ENCODE data around the gene FBXW7.

Gene FBXW7

DNA sequence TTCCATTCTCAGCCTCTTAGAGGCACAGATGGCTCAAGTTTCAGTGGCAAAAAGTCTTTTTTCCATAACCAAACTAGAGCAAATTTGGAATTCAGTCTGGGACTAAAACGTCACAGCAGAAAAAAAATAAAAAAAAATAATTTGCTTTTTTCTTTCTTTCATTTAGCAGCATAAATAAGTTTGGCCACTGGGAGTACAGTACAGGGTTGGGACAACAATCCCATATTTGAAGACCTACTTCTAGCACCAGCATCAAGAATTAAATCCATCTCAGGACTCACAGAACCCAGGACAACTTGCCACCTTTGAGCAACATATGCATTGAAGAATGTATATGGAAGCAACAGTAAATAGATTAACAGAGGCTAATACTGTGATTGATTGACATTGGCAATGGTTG is 214.0 kb downstream of the FBXW7 start:
- no peak for DNase-seq

DNA sequence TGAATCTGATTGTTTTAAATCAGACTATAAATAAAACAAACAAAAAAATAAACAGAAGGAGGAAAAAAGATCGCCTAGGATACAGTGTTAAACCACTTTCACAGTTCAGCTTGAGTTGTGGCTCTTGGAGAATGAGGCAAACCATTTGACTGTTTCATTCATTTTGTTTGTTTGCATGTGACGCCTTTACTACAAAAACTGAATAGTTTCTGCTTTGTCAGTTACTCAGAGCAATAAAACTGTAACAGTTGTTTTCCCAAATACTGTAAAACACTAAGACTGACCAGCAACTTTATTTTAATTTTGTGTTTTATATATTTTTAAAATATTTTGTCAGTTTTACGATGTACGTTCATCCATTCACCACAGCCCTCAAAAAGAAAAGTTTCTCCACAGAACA is 214.5 kb downstream of the FBXW7 start:
- no peak for DNase-seq

GRCh38 chr4:152316969-152317368 is 218.9 kb downstream of the FBXW7 start:
- peak; percentile 41 for DNase-seq

DNA sequence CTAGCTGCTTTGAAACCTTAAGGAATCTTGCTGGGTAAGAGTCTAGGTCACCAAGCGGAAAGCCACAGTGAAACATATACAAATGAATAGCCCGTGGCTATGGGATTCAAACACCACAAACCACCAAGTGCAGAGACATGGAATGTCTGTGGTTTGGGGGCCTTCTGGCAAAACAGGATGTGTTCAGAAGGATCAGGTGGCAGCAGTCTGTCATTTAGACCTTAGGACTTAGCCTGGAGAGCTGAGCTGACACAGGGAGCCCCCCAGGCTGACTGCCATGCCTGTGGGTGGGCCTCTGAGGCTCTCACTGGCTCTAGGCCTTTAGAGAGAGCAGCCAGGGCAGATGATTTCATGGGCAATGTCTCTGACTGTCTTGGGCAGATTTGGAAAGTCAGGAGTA is 225.6 kb downstream of the FBXW7 start:
- peak; percentile 86 for DNase-seq

GRCh38 chr4:152309418-152309817 is 226.5 kb downstream of the FBXW7 start:
- DNase-seq: peak; percentile 41

DNA sequence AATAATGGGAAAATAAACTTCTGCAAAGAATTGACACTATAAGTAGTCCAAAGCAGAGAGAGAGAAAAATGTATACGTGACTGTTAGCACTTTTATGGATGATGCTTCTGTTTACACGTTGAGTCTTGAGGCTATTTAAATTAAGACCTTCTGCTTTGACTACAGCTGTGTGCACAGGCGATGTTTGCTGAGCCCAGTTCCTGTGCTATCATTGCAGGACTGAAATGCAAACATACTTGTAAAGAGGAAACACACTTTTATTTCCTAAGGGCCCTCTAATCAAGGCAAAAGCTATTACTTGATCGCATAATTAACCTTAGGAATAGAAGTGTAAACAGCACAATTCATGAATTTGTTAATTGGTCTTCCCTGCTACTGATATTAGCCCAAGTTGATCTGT is 226.9 kb downstream of the FBXW7 start:
- DNase-seq: no peak

- no peak for DNase-seq
Observed at GRCh38 chr4:152307669-152308068, 228.2 kb downstream of the FBXW7 start.

DNA sequence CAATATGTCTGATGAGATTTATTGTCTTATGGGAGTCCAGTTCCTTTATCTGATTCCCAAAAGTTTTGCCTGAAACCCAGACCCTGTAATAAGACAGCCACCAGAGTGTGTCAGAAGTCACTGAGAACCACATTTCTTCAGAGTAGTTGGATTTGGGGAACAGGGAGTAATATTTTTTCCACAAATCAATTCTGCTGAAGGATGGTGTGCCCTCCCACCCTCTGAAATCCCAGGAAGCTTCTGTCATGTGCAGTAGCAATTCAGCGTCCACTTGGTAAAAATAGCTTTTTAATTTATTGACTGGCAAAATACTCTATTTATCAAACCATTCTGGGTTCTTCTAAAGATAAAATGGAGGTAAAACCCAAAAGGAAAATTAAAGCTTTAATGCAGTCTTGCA is 229.4 kb downstream of the FBXW7 start:
- no peak for DNase-seq

DNA sequence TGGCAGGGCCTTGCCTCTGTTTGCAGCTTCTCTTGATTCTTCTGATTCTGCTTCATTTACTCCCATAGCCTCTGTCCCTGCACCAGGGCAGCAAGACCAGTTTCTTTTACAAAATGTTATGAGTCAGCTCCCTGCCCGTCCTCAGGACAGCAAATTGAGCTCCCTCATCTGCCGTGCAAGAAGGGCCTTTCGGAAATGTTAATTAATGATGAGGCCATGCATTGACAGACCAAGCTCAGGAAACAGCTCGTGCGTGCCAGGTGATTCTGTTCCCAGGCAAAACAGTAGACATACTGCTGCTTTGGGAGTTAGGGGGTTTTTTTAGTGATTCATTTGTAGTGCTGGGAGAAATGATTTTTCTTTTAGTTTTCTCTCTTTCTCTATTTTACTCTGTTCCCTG is 231.7 kb downstream of the FBXW7 start:
- peak; percentile 37 for DNase-seq

- DNase-seq: no peak
Observed at GRCh38 chr4:152301381-152301780, 234.5 kb downstream of the FBXW7 start.

DNA sequence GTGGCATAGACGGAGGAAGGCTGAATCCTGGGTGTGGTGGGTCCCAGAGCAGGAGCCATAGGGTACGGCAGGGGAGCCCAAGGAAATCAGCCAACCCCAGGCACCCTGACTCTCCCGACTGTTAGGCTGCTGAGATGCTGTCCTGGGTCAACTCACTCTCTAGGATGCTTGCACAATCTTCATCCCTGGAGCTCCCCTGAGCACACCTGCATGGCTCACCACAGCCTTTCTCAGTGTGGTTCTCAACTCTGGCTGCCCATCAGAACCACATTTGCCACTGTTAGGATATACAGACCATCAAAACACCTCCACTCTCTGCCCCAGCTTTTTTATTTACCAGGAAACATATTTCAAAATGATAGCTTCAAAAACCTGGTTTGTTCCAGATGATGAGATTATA is 236.3 kb downstream of the FBXW7 start:
- DNase-seq: no peak

GRCh38 chr4:152296386-152296785 is 239.5 kb downstream of the FBXW7 start:
- DNase-seq: no peak

DNA sequence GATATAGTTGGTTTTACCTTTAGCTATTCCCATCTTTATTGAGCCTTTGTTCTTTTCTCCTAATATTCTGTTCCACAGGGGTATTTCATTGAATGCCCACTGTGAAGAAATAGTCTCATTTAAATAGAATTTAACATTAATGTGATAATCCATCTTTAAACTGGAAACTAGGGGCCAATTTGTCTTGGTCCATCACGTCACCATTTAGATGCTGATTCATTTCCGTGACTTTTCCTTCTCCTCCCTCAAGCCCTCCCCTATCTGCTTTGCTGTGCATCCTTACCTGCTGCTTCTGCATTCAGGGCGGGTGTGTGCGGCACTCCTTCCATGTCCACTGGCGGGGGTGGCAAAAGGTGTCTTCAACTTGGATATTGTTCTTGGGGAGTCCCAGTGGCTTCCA is 241.1 kb downstream of the FBXW7 start:
- DNase-seq: no peak

- DNase-seq: no peak
Observed at GRCh38 chr4:152294331-152294730, 241.6 kb downstream of the FBXW7 start.

DNA sequence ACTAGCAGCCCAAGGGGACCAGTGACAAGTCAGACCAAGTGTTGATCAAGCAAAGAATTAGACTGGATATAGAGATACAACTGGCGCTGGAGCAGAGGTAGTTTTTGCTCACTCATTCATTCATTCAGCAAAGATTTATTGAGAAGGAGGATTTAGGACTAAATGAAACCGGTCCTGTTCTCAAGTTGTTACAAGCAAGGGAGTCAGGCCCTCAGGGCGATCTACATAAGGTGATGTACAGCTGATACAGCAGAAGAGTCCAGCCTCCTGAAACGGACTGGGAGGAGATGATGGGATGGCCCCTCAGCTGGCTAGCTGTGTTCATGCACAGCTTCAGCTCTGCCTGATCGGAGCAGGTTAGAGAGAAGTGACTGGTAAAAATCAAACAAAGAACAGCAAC is 242.4 kb downstream of the FBXW7 start:
- no peak for DNase-seq

GRCh38 chr4:152290366-152290921 is 245.4 kb downstream of the FBXW7 start:
- DNase-seq: no peak

DNA sequence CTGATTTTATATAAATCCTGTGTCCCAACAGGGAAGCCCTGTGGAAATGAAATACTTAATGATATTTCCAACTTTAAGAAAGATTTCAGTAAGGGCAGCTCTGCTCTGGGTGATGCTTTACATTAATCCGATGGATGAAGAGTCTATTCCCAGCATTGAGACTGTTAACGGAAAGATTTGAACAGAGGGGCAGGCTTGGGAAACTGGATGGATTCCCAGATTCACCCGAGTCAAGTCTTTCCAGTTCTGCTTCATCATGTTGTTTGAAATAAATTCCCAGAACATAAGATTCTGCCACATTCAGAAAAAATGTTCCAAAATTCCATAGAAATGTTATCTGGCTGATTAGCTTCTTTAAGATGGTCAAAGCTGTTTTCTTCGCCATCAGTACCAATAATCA is 246.0 kb downstream of the FBXW7 start:
- peak; percentile 21 for DNase-seq

GRCh38 chr4:152289541-152289940 is 246.4 kb downstream of the FBXW7 start:
- DNase-seq: no peak

DNA sequence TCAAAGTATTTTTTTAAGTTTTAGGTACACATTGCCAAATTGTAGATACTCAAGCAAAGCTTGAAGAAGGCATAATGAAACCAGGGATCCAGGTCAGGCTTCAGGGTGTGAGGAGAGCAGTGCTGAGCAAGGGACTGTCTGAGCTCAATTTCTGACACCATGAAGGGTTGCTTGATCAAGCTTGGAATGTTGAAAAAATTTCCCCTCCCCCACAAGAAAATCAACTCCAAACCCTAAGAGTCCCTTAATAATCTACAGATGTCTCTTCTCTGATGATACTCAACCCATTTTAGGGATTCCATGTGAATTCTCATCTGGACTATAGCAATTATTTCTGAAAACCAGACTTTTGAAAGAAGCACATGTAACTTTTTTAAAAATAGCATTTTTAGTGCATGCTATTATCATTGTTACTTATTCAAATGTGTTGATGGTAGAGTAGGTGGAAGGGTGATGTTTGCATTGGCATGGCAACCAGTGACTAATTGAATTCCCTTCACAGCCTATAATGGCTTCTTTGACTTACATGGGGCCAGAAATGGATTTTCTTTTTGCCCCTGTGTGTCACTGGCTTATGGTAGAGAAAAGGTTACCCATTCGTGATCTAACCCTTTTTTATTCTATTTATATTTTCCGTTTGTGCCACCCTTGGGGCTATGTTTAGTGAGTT is 252.0 kb downstream of the FBXW7 start:
- peak; percentile 20 for DNase-seq

- no peak for DNase-seq
Observed at GRCh38 chr4:152281822-152282221, 254.1 kb downstream of the FBXW7 start.

DNA sequence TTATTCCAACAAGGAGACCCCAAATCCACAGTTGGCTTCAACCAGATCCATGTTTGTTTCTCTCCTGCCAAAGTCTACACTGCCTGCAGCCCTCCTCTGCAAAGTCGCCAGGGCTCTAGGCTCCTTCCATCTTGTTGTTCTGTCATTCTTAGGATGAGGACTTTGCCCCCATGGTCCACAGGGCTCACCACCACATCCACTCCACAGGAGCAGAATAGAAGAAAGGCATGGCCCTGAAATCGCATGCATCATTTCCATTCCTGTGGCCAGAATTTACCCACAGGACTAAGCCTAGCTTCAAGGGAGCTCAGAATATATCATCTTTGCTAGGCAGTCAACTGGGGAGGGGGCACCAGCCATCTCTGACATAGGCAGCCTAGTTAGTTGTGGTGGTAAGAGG is 254.7 kb downstream of the FBXW7 start:
- DNase-seq: no peak

DNA sequence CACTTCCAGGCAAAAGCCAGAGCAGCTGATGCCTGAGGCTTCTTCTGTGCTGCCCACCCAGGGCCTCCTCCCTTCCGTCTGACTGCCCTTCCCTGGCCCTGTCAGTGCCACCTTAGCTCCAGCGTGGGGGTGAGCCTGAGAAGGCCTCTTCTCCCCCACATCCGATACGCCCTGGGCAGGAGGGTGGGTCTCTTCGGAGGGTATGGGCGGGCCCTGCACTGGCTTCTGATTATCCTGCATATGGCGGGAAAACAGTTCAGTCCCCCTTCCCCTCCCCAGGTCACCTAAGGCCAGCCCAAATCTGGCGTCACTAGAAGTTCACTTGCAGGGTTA is 256.7 kb downstream of the FBXW7 start:
- DNase-seq: no peak

GRCh38 chr4:152278505-152279233 is 257.2 kb downstream of the FBXW7 start:
- no peak for DNase-seq

DNA sequence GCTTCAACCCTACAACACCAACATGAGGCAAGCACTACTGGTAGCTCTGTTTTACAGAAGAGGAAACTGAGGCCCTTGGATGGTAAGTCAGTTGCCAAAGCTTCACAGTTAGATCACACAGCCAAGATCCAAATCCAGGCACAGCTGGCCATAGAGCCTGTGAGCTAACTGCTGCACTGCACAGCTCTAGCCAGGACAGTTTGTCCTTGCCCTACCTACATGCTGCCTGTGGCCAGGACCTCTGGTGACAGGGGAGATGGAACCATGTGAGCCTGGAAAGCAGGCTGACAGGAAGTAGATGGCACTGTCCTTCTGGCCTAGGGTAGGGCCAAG is 257.8 kb downstream of the FBXW7 start:
- DNase-seq: no peak

DNA sequence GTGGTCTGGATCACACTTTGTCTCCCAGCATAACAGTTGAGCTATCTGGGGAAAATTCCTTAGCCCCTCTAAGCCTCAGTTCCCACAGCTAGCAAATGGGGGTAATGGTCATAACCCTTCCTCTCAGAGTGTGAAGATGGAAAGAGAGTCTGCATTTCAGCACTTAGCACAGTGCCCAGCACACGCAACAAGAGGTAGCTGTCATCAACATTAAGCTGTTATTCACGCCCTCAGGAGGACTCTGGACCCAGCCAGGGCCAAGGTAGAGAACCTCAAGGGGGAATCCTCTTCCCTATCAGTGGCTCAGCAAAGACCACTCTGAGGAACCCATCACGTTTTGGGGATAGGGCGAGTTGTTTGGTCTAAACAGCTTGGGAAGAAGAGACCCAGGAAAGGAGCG is 258.6 kb downstream of the FBXW7 start:
- no peak for DNase-seq

Measured in fibroblast of upper back skin (primary cell).